Measurements from ENCODE around the gene CHRNB4.

GRCh38 chr15:78666010-78666409, 25.0 kb upstream of the CHRNB4 start:
- TF ChIP-seq CTCF (conservative IDR thresholded peaks at IDR 0.05) (no peak), ZFX (IDR thresholded peaks at IDR 0.05) (no peak)
